GM12891 (cell line): ENCODE data around the gene ANAPC13.

ENCODE experiments used
- PAX5 ChIP-seq: IDR thresholded peaks from 2 replicates; pipeline ENCODE4 v1.6.1; 2011; ENCODE audit warnings: low read length, moderate library complexity, mild to moderate bottlenecking; ENCODE audit not compliant: insufficient read depth, severe bottlenecking
- POLR2A ChIP-seq: IDR thresholded peaks from 2 replicates; pipeline ENCODE4 v1.6.1; 2011; ENCODE audit warnings: low read depth, low read length, control low read depth
- POLR2AphosphoS5 ChIP-seq: IDR thresholded peaks from 2 replicates; pipeline ENCODE4 v1.6.1; 2011; ENCODE audit warnings: low read depth, low read length, control low read depth
- POU2F2 ChIP-seq: IDR thresholded peaks from 2 replicates; pipeline ENCODE4 v1.6.1; 2011; ENCODE audit warnings: low read depth, mild to moderate bottlenecking, control low read depth, low read length, moderate library complexity
- SPI1 ChIP-seq: IDR thresholded peaks from 2 replicates; pipeline ENCODE4 v1.6.1; 2011; ENCODE audit warnings: low read depth, low read length, control low read depth
- TAF1 ChIP-seq: IDR thresholded peaks from 2 replicates; pipeline ENCODE4 v1.6.1; 2011; ENCODE audit warnings: low read depth, low read length, control low read depth

DNA sequence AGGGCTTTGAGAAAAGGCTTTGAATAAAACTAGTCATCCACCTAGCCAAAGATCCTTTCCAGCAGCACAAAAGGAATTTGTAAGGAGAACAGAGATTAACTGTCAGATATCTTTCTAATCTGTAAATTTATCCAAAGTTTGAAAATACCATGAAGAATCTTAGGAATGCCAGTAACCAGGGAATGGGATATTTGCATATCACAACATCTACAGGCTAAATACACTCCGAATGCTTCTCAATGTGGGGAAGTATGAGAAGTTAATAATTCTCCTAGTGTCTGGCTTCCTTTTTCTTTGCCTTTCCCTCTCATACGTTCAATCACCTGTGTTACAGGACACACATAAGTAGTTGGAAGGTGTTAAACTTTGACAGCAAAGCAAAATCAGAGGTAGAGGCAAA lies 7.8 kb downstream of the ANAPC13 start:
- TF ChIP-seq POLR2A (no peak), POLR2AphosphoS5 (no peak), TAF1 (no peak), SPI1 (no peak), PAX5 (no peak), POU2F2 (no peak)
